ENCODE data around the gene ATRN.
A peak's percentile ranks its signal among the peaks of the same experiment; 100 is the strongest.

The ATRN gene

DNA sequence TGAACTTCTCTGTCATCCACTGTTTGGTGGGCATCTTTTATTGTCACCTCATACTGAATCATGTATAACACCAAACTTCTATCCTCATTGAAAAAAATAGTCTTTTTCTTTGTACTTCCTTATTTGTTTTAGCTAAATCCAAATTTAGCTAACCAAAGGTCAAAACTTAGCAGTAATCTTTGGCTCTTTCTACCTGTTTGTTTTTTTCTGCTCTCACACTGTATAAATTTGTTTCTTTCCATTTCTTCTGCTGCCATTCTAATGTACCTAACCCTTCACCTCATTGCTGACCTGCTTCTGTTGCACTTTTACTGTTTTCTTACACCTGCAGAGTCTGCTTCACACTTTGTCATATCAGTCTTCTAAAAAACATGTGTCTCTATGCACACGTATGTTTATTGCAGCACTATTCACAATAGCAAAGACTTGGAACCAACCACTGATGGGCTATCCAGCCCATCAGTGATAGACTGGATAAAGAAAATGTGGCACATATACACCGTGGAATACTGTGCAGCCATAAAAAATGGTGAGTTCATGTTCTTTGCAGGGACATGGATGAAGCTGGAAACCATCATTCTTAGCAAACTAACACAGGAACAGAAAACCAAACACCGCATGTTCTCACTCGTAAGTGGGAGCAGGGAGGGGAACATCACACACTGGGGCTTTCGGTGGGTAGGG, 7.2 kb downstream of the ATRN start:
- Histone ChIP-seq H3K27ac (ENCODE audit: low read depth, low read length) (no peak overlapping the region), H2BK5ac (ENCODE audit: low read depth, low read length, poor library complexity) (no peak overlapping the region), H3K14ac (ENCODE audit: low read length) (no peak overlapping the region), H2BK12ac (ENCODE audit: low read length) (no peak overlapping the region), H2AK5ac (ENCODE audit: low read length) (no peak overlapping the region), H3K4me3 (ENCODE audit: low read depth, low read length) (no peak overlapping the region), H3K36me3 (ENCODE audit: control insufficient read depth in 1 of 2, insufficient read depth in 2 of 2, low read length in 2 of 2) (no peaks in the 10 kb centered on the region), H3K18ac (ENCODE audit: low read length) (no peak overlapping the region), H3K4me2 (ENCODE audit: low read length) (no peak overlapping the region), H4K91ac (ENCODE audit: low read depth, low read length) (no peak overlapping the region), H3K4ac (ENCODE audit: low read depth, low read length) (no peak overlapping the region), H3K9me3 (ENCODE audit: insufficient read depth, low read depth, low read length) (peaks cover 2% of the 10 kb centered on the region), H3K79me2 (ENCODE audit: control insufficient read depth, insufficient read depth, low read length, poor library complexity) (no peaks in the 10 kb centered on the region), H4K8ac (ENCODE audit: low read depth, low read length) (no peak overlapping the region), H3K4me1 (ENCODE audit: control insufficient read depth in 1 of 2, insufficient read depth in 2 of 2, low read length in 2 of 2) (no peaks in the 10 kb centered on the region), H3K9ac (ENCODE audit: low read length) (no peak overlapping the region), H4K12ac (ENCODE audit: low read depth, low read length) (no peak overlapping the region), H2BK120ac (ENCODE audit: insufficient read depth, low read length, poor library complexity) (no peak overlapping the region), H3K23ac (ENCODE audit: low read length) (no peak overlapping the region), H3K27me3 (ENCODE audit: insufficient read depth, low read length) (no peaks in the 10 kb centered on the region), H2AFZ (ENCODE audit: insufficient read depth, low read length, poor library complexity) (no peak overlapping the region), H3K79me1 (ENCODE audit: low read length) (no peaks in the 10 kb centered on the region)
- DNase-seq = no peak
- WGBS (ENCODE audit: extremely low coverage, insufficient coverage, insufficient read length) = no CpG with 5 or more reads among the region's 5 CpGs

DNA sequence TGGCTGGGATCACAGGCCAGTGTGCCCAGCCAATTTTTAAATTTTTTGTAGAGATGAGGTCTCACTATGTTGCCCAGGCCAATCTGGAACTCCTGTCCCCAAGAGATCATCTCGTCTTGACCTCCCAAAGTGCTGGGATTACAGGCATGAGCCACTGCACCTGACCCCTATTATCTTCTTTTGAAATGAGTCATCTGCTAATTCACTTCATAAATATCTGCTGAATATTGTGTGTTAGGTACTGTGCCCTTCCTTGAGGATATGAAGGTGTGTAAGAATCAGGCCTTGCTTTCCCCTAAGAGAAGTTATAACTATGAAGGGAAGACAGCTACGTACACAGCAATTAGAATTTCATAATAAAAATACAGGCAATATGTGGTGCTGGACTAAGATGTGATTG, 8.2 kb downstream of the ATRN start:
- Histone ChIP-seq H4K8ac (ENCODE audit: low read depth, low read length) (no peak overlapping the region), H2BK5ac (ENCODE audit: low read depth, low read length, poor library complexity) (no peak overlapping the region), H3K4me3 (ENCODE audit: low read depth, low read length) (no peak overlapping the region), H3K36me3 (ENCODE audit: control insufficient read depth in 1 of 2, insufficient read depth in 2 of 2, low read length in 2 of 2) (no peaks in the 10 kb centered on the region), H4K12ac (ENCODE audit: low read depth, low read length) (no peak overlapping the region), H3K4ac (ENCODE audit: low read depth, low read length) (no peak overlapping the region), H3K79me2 (ENCODE audit: control insufficient read depth, insufficient read depth, low read length, poor library complexity) (no peaks in the 10 kb centered on the region), H3K9ac (ENCODE audit: low read length) (no peak overlapping the region), H3K14ac (ENCODE audit: low read length) (no peak overlapping the region), H3K27me3 (ENCODE audit: insufficient read depth, low read length) (no peaks in the 10 kb centered on the region), H3K18ac (ENCODE audit: low read length) (no peak overlapping the region), H2AK5ac (ENCODE audit: low read length) (no peak overlapping the region), H3K27ac (ENCODE audit: low read depth, low read length) (no peak overlapping the region), H3K4me1 (ENCODE audit: control insufficient read depth in 1 of 2, insufficient read depth in 2 of 2, low read length in 2 of 2) (no peaks in the 10 kb centered on the region), H3K9me3 (ENCODE audit: insufficient read depth, low read depth, low read length) (no peaks in the 10 kb centered on the region), H3K23ac (ENCODE audit: low read length) (no peak overlapping the region), H2AFZ (ENCODE audit: insufficient read depth, low read length, poor library complexity) (no peak overlapping the region), H2BK120ac (ENCODE audit: insufficient read depth, low read length, poor library complexity) (no peak overlapping the region), H3K4me2 (ENCODE audit: low read length) (no peak overlapping the region), H4K91ac (ENCODE audit: low read depth, low read length) (no peak overlapping the region), H2BK12ac (ENCODE audit: low read length) (no peak overlapping the region), H3K79me1 (ENCODE audit: low read length) (no peaks in the 10 kb centered on the region)
- peak; percentile 20 to 51 for DNase-seq
- WGBS (ENCODE audit: extremely low coverage, insufficient coverage, insufficient read length) = no CpG with 5 or more reads among the region's 2 CpGs

DNA sequence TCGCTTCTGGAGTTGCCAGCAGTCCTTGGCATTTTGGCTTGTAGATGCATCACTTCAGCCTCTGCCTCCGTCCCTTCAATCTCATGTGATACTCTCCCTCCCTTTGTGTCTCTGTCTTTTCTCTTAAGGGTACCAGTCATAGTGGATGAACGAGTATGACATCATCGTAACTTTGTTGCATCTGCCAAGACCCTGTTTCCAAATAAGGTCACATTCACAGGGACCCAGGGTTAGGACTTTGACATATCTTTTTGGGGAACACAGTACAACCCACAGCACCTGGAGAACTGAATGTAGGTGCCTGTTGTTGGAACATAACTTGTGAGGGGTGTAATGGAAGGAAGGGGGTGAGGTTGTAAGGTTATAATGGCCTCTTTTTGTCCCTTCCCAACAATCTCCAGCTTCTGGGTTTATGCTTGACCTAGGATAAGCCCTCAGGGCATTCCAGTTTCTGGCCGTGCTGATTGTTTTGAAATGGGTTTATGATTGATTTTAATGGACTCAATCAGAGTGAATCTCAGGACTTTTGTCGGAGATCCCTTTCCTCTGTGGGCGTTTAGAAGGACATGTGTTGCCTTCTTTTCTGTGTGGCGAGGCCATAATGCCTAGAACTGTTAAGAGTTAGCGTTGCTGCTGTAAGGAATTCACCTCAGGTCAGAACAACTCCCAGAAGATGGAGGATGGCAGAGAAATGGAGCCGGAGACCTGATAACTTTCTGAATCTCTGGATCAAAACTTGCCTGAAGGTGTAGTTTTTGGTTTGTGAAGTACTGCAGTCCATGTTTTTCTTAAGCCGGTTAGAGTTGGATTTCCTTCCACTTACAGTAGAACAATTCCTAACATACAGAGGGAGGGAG, 9.2 kb downstream of the ATRN start:
- no peak overlapping the region for H3K27ac ChIP-seq (ENCODE audit: low read depth, low read length)
- H3K9me3 ChIP-seq (ENCODE audit: insufficient read depth, low read depth, low read length) = no peaks in the 10 kb centered on the region
- H3K18ac ChIP-seq (ENCODE audit: low read length) = no peak overlapping the region
- H3K36me3 ChIP-seq (ENCODE audit: control insufficient read depth in 1 of 2, insufficient read depth in 2 of 2, low read length in 2 of 2) = no peaks in the 10 kb centered on the region
- H3K14ac ChIP-seq (ENCODE audit: low read length) = no peak overlapping the region
- H3K23ac ChIP-seq (ENCODE audit: low read length) = no peak overlapping the region
- no peak for DNase-seq
- H3K4ac ChIP-seq (ENCODE audit: low read depth, low read length) = no peak overlapping the region
- H3K79me2 ChIP-seq (ENCODE audit: control insufficient read depth, insufficient read depth, low read length, poor library complexity) = no peaks in the 10 kb centered on the region
- H4K91ac ChIP-seq (ENCODE audit: low read depth, low read length) = no peak overlapping the region
- no peak overlapping the region for H3K9ac ChIP-seq (ENCODE audit: low read length)
- no peak overlapping the region for H4K8ac ChIP-seq (ENCODE audit: low read depth, low read length)
- H2BK120ac ChIP-seq (ENCODE audit: insufficient read depth, low read length, poor library complexity) = no peak overlapping the region
- H2AFZ ChIP-seq (ENCODE audit: insufficient read depth, low read length, poor library complexity) = no peak overlapping the region
- no peak overlapping the region for H2BK5ac ChIP-seq (ENCODE audit: low read depth, low read length, poor library complexity)
- H3K79me1 ChIP-seq (ENCODE audit: low read length) = no peaks in the 10 kb centered on the region
- no peaks in the 10 kb centered on the region for H3K4me1 ChIP-seq (ENCODE audit: control insufficient read depth in 1 of 2, insufficient read depth in 2 of 2, low read length in 2 of 2)
- no peak overlapping the region for H2BK12ac ChIP-seq (ENCODE audit: low read length)
- H3K27me3 ChIP-seq (ENCODE audit: insufficient read depth, low read length) = no peaks in the 10 kb centered on the region
- no peak overlapping the region for H3K4me3 ChIP-seq (ENCODE audit: low read depth, low read length)
- WGBS (ENCODE audit: extremely low coverage, insufficient coverage, insufficient read length) = no CpG with 5 or more reads among the region's 11 CpGs
- no peak overlapping the region for H2AK5ac ChIP-seq (ENCODE audit: low read length)
- no peak overlapping the region for H4K12ac ChIP-seq (ENCODE audit: low read depth, low read length)
- no peak overlapping the region for H3K4me2 ChIP-seq (ENCODE audit: low read length)

DNA sequence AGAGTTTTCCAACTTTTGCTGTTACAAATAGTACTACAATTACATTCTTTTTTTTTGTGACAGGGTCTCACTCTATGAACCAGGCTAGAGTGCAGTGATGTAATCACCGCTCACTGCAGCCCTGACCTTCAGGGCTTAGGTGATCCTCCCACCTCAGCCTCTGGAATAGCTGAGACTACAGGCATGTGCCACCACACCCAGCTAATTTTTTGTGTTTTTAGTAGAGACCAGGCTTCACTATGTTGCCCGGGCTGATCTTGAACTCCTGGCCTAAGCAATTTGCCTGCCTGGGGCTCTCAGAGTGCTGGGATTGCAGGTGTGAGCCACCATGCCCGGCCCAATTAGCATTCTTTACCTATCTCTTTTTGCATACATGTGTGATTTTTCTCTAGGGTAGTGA, 12.5 kb downstream of the ATRN start:
- H3K79me2 ChIP-seq (ENCODE audit: control insufficient read depth, insufficient read depth, low read length, poor library complexity) = no peaks in the 10 kb centered on the region

More for the DNA sequence above, 12.5 kb downstream of the ATRN start:
- Histone ChIP-seq H4K8ac (ENCODE audit: low read depth, low read length) (no peak overlapping the region), H2BK120ac (ENCODE audit: insufficient read depth, low read length, poor library complexity) (no peak overlapping the region), H3K9me3 (ENCODE audit: insufficient read depth, low read depth, low read length) (no peaks in the 10 kb centered on the region), H3K4me1 (ENCODE audit: control insufficient read depth in 1 of 2, insufficient read depth in 2 of 2, low read length in 2 of 2) (no peaks in the 10 kb centered on the region), H3K14ac (ENCODE audit: low read length) (no peak overlapping the region), H3K79me1 (ENCODE audit: low read length) (no peaks in the 10 kb centered on the region), H3K18ac (ENCODE audit: low read length) (no peak overlapping the region), H3K4me3 (ENCODE audit: low read depth, low read length) (no peak overlapping the region), H3K9ac (ENCODE audit: low read length) (no peak overlapping the region), H3K36me3 (ENCODE audit: control insufficient read depth in 1 of 2, insufficient read depth in 2 of 2, low read length in 2 of 2) (no peaks in the 10 kb centered on the region), H2BK12ac (ENCODE audit: low read length) (no peak overlapping the region), H2AFZ (ENCODE audit: insufficient read depth, low read length, poor library complexity) (no peak overlapping the region), H3K4me2 (ENCODE audit: low read length) (no peak overlapping the region), H3K23ac (ENCODE audit: low read length) (no peak overlapping the region), H3K27me3 (ENCODE audit: insufficient read depth, low read length) (no peaks in the 10 kb centered on the region), H2BK5ac (ENCODE audit: low read depth, low read length, poor library complexity) (no peak overlapping the region), H2AK5ac (ENCODE audit: low read length) (no peak overlapping the region), H4K91ac (ENCODE audit: low read depth, low read length) (no peak overlapping the region), H3K27ac (ENCODE audit: low read depth, low read length) (no peak overlapping the region), H3K4ac (ENCODE audit: low read depth, low read length) (no peak overlapping the region), H4K12ac (ENCODE audit: low read depth, low read length) (no peak overlapping the region)
- no CpG with 5 or more reads among the region's 3 CpGs for WGBS (ENCODE audit: extremely low coverage, insufficient coverage, insufficient read length)
- DNase-seq = peak; percentile 85 to 95
